GF-D8 (cell line): ENCODE data around the gene ATP2B2.

Source experiments
- DNase-seq: peaks from one replicate; lab custom pipeline; 2025; lab: John Stamatoyannopoulos, UW

The ATP2B2 gene

DNA sequence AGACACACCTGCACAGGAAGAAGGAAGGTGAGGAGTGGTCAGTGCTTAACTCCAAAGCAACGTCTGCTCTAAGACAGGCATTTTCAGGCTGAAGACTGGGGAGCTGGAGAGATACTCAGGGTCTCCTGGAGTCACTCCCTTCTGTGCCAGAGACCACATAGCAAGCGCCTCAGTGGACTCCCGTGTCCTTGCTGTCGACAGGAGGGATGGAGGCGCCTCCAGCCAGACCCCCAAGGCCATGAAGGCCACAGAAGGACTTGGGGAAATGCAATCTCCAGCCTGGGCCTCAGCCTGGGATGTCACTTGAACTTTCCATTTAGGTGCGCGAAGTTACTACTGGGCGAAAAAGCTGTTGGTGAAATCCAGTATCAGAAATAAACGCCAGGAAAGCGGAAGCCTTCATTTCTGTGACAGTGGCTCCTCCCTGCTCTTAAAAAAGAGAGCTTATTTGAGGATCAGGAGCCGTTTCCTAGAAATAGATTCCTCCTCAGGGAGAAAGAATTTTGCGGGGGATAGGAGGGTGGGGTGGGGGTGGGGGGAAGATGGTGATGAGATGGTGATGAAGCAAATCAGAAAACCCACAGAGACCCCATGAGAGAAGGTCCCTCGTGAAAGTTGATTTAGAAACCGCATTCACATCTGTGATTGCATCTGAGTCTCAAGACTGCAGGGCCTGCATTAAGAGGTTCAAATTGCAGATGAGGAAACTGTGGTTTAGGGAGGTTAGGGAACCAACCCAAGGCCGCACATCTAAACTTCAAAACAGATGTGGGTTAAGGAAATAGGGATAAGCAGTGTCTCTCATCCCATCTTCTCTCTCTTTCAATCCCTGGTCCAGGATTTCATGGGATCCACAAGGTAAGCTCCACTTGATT, 78.8 kb downstream of the ATP2B2 start:
- DNase-seq: no peak

DNA sequence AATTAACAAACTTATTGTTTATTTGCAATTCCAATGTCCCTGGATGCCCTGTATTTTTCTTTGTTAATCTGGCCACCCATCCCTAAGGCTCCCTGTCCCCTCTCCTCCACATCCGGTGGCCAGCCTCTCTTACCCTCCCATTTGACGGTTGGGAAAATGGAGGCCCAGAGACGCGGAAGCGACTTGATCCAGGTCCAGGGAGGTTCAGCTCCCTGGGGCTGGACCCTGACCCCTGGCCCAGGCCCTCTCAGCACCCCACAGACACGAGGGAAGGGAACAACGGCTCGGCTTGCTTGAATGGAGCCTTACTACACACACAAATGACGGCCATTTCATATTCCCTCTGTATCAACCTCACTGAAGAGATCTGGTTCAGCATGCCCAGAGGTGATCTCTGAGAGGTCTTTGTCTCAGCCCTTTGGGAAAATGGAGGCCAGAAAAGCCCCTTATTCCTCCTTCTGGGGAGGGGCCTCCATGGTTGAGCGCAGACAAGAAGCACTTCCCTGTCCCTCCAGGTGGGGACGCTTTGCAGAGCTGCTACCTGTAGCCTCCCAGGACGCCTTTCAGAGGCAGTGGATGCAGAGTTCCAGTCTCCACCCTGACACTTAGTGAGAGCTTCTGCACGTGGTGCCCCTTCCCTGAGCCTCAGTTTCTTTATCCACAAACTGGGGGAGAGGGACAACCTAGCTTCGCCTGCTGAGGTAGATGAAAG, 82.1 kb downstream of the ATP2B2 start:
- no peak for DNase-seq

DNA sequence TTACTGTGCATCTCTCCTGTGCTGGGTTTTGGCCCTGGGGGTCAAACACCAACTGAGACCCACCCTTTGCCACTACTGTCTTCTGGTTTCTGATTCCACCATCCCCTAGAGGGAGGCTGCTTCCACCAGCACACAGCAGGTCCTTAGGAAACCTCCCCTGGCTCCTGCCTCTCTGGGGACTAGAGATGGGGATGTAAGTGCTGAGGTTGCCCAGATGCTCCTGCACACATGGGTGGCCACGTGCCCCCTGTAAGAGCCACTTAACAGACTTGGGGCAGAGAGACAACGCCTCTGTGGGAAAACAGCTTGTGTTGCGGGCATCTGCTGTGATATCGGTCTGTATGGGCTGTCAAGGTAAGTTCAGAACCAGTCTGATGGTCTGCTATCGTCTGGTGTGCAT, 83.4 kb downstream of the ATP2B2 start:
- DNase-seq: no peak

DNA sequence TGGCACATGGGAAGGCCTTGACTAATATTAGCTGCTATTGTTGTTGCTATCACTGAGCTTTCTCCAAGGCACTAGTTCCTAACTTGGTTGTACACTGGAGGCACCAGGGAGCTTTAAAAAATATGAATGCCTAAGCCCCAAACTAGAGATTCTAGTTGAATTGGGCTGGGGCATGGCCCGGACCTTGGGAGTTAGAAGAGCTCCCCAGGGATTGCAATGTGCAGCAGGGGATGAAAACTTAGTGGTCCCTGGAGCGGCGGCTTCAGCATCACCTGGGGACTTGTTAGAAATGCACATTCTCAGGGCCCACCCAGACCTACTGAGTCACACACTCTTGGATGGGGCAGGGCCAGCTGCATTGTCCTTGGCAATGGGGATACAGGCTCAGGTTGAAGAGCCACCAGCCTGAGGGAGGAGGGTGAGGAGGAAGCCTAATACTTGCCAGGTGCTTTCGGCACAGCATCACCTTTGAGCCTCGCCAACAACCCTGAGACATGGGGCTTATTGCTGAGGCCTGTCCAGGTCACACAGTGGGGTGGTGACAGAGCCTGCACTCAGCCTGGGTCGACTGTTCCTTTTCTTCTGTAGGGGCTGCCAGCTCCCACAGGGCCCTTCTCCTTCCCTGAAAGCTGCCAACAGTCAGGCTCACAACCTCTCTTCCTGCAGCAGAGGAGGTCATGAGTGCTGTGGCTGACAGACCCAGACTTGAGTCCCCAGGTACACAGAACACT, 84.5 kb downstream of the ATP2B2 start:
- DNase-seq: no peak

DNA sequence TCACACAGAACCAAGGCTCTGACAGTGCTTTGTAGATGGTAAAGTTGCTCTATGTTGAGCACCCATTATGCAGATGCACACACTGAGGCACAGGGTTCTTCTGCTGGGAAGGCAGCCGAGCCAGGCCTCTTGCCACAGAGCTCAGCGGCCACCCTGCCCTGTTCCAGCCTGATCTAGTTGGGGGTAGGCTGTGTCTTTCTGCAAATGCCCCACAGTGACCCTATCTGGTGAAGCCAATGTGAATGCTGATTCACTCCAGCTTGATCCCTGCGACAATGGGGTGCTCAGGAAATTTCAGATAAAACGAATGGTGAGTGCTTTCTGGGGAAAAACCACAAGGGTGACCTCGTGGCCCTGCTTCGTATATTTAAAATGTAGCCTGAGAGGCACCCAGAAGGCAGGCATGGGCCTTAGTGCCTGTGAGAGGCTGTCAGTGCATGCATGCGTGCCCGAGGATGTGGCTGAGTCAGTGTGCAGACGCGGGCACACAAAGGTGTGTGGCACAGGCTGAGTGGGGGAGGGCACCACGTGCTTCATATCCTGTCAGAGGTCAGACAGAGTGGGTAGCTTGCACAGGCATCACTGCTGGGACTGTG, 85.7 kb downstream of the ATP2B2 start:
- DNase-seq: no peak

DNA sequence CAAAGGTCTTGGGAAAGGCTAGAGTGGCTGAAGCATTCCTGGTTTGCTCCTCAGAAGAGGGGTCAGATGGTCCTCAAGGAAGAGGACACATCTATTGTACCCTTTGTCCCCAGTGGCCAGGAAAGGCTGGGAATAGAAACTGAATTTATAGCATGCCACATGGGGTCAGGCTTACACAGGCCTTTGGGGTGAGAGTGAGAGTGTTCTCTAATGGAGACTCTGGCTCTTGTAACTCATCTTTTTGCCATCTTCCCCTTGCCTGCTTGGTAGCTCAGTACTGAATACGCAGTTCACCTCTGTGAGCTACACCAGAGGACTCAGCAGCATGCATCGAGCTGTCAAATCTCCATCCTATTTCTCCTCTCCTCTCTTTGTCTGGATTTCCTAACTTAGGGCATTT, 87.5 kb downstream of the ATP2B2 start:
- DNase-seq: peak; percentile 16

DNA sequence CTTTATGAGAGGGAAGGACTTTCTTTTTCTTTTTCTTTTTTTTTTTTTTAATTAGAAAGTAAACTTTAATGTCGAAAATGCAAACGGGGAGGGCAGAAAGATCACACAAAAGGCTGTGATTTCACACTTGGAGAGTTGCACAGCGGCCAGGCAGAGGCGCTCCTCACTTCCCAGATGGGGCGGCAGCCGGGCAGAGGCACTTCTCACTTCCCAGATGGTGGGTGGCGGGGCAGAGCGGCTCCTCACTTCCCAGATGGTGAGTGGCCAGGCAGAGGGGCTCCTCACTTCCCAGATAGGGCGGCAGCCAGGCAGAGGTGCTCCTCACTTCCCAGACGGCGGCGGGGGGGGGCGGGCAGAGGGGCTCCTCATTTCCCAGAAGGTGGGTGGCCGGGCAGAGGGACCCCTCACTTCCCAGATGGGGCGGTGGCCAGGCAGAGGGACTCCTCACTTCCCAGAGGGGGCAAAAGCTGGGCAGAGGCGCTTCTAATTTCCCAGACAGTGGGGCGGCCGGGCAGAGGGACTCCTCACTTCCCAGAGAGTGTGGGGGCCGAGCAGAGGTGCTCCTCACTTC, 88.6 kb downstream of the ATP2B2 start:
- no peak for DNase-seq

DNA sequence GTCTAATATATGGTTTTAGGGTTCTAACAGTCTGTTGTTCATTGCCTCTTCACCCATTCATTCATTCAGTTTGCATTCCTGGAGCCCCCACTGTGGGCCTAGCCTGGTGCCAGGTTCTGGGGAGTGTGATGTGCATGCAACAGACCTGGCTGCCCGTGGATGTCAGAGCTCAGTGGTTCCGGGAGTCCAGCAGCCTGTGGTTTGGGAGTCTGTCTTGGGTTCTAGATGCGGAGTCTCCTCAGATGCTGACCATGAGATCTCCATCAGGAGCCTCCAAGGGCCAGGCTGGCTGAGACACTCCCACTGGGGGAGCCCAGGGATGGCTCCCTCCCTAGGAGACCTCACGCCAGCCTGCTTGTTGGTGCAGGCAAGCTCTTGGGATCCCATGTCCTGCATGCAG, 92.3 kb downstream of the ATP2B2 start:
- DNase-seq: no peak

DNA sequence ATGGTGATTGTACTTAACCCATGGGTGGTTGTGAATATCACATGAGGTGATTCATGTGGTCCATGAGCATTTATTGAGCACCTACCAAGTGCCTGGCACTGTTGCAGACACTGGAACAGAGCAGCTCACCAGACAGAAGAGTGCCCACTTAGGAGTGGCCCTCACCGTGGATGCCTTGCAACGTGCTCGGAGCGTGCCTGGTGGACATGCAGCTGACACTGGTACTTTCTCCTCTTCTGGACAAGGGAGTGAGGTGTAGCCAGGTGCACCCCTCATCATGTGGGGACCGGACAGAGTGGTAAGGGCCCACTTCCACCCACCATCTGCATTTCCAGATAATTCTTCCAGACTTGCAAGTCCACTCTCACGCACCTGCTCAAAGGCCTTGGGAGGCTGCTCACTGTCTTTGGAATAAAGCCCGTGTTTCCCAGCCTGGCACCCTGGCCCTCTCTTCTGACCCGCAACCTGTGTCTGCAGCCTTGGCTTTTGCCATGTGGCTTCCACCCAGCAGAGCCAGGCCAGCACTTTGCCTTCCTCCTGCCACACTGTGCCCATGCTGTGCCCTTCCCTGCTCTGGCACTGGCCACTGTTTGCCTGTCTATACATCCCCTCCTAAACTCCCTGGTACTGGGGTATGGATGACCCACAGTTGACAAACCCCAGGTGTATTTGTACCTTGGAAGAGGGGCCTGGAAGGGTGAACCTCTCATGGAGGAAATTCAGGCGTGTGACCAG, 93.6 kb downstream of the ATP2B2 start:
- no peak for DNase-seq

DNA sequence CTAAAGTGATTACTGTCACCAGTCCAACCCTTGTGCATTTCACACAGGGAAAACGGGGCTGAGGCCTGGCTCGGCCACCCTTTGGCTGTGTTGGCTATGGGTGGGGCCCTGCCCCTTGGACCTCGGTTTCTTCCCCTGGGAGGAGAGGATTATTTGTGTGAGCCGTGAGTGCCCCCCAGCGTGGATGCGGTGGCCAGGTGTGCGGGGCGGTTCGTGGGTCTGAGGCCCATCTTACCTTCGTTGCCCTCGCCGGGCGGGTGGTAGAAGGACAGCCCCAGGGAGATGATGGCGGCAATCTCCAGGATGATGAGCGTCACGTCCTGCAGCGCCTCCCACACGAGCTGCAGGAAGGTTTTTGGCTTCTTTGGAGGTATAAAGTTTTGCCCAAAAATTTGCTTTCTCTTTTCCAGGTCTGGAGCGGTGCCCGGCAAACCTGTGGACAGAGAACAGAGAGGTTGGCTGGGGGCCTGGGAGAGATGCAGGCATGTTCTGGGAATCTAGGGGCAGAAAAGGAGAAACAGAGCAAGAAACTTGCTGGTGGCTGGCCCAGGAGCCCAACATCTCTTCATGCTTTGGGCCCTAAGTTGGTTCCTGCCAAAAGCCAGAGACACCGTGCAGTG, 94.9 kb downstream of the ATP2B2 start:
- no peak for DNase-seq

DNA sequence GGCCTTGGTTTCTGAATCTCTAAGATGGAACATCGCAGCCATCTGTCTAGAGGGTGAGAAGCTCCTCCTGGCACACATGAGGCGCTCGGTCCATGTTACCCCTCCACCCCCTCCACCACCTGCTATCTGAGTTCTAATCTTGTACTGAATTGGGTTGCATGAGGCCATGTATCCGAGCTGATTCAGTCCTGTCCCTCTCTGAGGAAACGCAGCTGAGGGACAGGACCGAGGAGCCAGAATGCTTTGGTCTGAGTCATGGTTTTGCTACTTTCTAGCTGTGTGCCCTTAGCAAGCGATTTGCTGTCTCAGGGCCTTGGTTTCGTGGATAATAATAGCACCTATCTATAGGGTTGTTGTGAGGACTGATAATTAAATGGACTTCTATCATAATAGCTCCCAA, 96.7 kb downstream of the ATP2B2 start:
- no peak for DNase-seq

DNA sequence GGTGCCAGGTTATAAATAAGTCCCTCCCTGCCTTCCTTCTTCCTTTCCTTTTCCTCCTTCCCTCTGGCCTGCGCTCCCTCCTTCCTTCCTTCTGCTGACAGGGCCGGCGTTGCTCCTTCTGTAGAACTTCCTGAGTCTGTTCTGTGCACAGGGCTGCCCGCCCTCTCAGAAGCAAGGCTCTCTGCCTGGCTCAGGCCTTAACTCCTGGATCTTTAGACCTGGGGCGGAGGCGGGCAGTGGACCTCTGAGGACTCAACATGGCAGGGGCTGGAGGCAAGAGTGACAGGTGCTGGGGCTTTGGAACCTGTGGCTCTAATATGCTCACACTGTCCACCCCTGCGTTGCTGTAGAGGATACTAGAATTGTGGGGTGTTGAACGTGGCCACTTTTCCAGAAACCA, 98.0 kb downstream of the ATP2B2 start:
- DNase-seq: no peak

DNA sequence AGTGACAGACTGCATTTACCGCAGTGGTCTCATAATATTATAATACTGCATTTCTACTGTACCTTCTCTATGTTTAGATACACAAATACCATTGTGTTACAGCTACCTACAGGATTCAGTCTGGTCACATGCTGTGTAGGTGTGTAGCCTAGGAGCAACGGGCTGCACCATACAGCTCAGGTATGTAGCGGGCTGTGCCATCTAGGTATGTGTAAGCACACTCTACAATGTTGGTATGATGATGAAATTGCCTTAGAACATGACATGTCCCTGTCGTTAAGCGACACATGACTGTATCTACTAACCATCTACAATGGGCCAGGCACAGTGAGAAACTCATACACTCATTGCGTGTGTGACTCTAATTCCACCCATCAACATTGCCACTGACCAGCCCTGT, 99.0 kb downstream of the ATP2B2 start:
- DNase-seq: no peak

DNA sequence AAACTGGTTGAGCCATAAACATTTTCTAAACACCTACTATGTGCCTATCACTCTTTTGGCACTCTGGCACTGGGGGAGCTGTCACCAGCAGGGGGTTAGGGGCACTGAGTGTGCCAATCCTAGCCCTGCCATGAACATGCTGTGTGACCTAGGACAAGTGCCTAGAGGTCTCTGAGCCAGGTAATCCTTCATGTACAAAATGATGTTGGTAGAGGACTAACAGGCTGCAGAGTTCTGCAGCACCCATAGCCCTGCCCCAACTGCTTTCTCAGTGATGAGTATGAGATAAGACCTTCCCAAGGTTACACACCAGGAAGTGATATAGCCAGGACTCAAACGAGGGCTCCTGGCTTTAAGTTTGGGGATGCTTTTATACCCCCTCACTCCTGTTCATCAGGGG, 99.6 kb downstream of the ATP2B2 start:
- DNase-seq: no peak

DNA sequence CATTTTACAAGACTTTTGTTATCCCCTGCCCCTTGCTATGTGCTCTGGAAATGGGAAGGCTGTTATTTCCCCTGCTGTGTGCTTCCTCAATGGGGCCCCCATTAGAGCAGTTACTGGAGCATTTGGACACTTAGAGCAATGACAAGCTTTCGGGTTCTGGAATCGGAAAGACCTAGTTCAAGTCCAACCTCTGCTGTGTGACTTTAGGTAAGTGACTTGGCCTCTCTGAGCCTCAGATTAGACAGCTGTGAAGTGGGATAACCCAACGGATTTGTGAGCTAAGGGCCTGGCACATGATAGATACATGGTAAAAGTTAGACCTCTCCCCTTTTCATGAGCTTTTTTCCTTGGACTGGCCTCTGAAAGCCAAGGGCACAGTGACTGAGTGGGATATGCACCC, 100.5 kb downstream of the ATP2B2 start:
- no peak for DNase-seq

DNA sequence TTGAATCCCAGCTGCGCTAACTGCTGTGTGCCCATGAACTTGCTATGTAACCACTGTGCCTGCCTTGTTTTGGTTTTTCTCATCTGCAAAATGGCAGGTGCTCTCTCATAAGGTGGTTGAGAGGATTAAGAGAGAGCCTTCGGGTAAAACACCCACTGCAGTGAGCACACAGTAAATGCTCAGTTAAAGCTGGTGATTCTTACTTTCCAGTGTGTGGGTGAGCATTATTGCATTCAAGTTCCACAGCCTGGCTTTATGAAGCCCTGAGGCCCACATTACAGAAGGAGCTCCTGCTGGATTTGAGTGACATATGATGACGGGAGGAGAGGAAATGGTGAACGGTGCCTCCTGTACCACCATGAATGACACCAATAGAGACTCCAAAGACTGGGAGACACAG, 101.0 kb downstream of the ATP2B2 start:
- no peak for DNase-seq

DNA sequence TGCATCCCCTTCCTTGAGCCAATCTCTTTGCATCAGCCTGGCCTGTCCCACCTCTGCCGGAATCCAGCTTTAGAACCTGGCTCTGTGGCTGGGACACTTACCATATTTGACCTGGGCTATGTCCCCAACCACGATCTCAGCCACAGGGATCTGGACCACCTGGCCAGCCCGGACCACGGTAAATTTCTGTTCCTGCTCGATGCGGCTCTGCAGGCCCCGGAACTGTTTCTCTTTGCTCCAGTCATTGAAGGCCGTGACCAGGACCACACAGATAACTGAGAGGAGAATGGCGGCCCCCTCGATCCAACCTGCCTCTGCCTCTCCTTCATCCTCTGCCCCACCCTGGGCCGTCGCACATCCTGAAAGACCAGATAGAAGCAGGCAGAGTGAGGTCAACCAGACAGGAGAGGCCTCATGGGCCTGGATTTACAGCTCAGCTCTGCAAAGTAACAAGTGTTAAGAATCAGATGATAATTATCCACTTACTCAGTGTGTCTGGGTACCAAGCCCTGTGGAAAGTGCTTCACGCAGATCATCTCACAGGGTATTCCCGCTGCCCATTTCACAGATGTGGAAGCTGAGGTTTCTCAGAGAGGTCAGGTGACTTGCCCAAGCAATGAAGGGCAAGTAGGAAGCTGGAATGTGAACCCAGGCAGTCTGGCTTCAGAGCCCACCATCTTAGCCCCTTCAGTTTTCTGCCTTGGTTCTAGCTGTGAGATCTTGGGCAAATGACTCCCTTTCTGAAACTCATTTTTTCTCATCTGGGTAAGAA, 103.2 kb downstream of the ATP2B2 start:
- no peak for DNase-seq

DNA sequence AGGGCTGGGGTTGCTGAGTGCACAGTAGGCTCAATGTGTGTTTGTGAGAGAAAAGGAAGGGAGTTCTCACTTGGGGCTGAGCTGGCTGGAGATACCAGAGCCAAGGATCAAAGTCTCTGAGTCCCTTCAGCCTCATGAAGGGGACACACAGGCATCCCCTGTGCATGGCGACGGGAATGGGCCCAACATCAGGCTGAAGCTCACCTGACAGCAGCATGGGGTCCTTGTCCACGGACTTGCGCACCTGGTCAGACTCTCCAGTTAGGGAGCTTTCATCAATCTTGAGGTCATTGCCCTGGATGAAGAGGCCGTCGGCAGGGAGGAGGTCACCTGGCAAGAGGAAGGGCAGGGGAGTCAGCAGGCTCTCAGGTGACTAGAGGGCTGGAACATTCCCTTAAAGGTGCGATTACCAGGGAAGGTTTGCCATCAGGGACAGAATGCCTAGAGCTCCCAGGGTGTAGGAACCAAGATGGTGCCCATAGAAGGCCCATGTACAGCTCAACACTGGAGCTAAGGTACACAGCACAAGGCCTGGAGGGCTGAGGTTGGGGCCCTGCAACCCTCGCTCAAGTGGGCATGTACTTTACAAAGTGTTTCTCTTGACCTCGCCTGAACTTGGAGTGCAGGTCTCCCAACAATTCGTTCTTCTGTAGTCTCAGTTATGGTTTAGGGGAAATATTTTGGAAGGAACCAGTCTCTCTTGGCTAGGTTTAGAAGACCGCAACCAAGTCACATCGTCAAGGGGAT, 104.5 kb downstream of the ATP2B2 start:
- DNase-seq: no peak

DNA sequence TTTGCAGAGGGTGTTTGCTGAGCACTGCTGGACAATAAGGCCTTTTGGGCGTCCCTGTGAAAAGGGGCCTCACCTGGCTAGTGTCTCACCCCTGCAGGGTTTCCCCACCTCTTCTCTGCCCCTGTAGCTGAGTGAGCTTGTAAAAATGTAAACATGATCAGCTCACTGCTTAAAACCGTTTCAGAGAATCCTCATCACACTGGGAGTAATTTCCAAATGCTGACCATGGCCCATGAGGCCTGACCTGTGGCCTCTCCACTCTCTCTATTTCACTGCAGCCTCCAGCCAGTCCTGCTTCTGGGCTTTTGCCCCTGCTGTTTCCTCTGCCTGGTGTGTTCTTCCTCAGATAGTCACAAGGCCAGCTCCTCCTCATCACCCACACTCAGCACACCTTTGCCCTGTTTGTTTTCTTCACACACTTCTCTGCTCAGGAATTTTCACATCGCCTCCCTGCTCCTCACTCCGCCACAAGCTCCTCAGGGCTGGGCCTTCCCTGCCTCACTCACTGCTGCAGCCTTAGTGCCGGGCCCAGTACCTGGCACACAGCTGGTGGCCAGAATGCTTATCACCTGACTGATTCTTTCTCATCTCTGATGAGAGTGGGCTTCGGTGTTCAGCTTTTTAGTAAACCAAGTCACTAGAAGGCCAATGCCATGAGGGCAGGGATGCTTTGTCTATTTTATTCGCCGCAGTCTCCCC, 105.2 kb downstream of the ATP2B2 start:
- no peak for DNase-seq
